GM21786 (cell line): ENCODE data around the gene CDH6.

Experiments
- ATAC-seq: cut with Tn5 transposase; IDR thresholded peaks from one replicate; pipeline ENCODE4 v1.9.1; 2021; ENCODE audit not compliant: unreplicated experiment

The CDH6 gene

DNA sequence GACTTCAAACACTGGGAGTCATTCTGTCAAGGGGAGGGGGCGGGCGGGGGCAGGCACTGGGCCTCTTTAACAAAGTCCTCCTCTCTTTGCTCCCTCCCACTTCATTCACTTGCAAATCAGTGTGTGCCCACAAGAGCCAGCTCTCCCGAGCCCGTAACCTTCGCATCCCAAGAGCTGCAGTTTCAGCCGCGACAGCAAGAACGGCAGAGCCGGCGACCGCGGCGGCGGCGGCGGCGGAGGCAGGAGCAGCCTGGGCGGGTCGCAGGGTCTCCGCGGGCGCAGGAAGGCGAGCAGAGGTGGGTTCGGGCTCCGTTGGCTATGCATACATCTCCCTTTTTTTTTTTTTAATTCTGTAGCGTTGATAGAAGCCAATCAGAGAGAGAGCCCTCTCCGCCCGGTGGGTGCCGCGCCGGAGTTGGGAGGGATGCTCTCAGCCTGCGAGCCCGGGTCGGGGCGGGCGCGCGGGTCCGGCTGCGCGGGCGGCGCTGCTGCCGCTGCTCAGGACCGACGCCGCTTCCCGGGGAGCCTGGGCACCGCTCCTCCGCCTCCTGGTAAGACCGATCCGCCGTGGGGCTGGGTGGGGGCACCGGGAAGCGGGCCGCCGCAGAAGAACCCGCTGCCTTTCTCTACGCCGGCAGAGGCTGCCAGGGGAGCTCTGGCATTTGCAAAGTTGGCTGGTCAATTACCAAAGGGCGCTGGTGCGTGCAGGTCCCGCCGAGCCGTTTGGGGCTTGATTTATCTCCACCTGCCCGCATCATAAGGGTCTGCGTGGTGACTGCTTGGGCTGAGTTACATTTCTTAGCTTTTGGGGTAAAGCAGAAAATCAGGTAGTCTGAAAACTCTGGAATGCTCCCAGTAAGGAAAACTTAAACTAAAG is at the start of gene CDH6:
TSS of gene CDH6 (plus strand) at position 96 of the 877 bp plus-strand sequence. CDS start 73,788 bp downstream, outside the sequence.
- ATAC-seq = no peak

DNA sequence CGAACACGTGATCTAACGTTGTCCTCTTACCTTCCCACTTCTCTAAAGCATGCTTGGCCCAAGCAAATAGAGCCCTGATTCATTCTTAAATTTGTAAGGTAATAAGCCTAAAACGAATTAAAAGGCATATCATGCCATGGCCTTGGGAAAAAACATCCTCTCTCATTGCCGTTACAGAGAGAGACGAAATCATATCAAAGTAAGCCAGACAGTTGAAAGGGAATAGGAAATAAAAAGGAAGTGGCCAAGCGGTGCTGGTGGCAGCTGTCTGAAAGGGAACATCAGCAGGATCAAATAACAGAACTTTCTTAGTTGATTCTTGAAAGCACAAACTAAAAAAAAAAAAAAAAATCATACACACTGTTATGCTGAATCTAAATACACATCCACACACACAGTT is 49.1 kb upstream of the CDH6 start:
- no peak for ATAC-seq

GRCh38 chr5:31148959-31149475 is 44.5 kb upstream of the CDH6 start:
- no peak for ATAC-seq

DNA sequence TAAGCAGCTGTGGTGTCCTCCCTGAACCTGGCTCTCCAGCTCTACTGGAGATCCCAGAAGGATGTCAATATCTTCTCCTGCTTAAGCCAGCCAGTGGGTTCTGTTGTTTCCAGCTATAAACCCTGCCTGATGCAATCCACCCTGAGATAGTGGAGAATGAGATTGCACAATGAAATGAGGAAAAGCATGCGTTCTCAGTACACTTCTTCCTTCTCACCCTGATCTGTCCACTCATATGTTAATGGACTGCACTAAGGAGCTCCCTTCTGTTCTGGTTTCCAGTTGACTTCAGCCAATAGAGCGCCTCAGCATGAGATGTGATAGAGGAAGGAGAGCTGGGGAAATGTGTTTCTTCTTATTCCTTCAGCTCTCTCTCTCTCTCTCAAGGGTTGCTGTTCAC is 40.0 kb upstream of the CDH6 start:
- no peak for ATAC-seq

DNA sequence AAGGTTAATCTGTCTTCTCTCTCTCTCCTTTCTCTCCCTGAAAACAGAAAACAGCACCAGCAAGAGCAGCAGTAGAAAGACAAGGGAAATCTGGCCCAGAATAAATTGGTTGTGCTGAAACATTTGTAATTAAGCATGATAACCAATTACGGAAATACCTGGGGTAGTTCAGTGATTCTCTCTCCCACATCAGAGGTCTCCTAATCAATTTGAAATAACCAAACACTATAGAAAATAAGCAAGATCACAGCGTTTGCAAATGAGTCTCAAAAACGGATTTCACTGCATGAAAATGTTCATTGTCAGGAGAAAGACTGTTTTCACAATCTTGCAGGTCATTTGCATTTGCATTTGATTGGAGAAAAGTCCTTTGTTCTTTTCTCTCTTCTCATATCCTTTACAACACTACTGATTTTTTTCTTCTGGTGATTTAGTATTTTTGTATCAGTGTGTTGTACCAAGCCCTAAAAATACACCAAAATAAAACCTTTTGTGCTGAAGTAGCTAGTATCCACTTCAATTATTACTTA is 36.8 kb upstream of the CDH6 start:
- no peak for ATAC-seq

- no peak for ATAC-seq
Measured at GRCh38 chr5:31157720-31158119, 35.8 kb upstream of the CDH6 start.

- ATAC-seq = no peak
Measured at GRCh38 chr5:31158686-31159085, 34.8 kb upstream of the CDH6 start.

DNA sequence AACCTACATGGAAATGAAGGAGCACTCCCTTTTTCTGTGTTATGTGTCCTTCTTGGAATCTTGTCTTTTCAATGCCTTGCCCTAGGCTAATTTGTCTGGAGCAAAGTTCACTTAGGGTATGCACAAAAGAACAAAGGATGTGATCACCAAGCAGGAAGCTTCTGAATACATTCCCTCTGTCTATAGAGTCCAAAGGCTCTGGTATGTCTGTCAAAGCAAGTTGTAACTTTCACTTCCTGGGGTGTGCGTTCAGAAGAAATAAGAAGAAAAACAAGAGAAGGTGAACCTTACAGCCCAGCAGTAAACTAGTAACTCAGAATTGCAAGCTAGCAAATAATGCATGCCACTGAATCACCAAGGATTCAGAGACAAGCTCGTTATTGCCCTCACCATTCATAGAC is 31.7 kb upstream of the CDH6 start:
- ATAC-seq = no peak

- no peak for ATAC-seq
Measured at GRCh38 chr5:31165729-31166128, 27.8 kb upstream of the CDH6 start.

DNA sequence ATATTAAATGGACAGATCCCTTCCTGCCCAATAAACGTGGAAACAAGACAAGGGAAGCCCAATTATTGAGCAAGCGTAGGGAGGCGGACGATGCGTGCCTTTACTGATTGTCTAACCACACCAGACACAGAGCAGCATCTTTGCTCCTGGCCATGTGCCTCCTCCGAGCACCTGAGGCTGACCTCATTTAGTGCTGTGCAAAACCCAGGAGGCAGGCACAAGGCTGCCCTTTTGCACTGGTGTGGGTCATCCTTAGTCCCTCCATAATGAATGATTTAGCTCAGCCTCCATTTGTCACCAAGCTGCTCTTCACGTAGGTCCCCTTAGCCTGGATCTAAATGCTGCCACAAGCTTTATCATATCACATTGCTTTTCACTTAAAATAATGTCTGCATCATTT is 24.1 kb upstream of the CDH6 start:
- ATAC-seq = no peak

DNA sequence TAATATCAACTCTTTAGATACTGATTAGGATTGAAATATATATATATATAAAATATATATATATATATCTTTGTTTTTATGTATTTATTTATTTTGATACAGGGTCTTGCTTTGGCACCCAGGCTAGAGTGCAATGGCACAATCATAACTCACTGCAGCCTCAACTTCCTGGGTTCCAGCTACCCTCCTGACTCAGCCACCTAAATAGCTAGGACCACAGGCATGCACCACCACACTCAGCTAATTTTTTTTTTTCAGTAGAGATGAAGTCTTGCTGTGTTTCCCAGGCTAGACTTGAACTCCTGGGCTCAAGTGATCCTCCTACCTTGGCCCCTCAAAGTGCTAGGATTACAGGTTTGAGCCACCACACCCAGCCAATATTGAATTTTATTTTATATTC is 20.6 kb upstream of the CDH6 start:
- no peak for ATAC-seq

DNA sequence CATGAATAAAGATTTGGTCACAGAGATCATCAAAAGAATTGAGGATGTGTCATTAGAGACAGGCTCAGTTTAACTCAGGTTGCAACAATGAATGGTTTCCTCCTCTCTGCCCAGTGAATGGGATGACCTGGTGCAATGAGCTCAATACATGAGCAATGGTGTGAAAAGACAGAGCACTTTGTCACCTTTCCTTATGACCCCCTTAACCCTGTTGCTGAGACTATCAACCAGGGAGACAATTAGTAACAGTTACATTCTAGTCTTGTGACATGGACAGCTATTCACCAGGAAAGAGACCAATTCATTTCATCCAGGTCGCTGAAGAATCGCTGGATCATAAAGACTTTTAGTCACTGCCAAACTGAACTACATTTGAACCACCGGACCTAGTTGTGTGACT is 19.9 kb upstream of the CDH6 start:
- no peak for ATAC-seq

- no peak for ATAC-seq
Measured at GRCh38 chr5:31181376-31181987, 12.0 kb upstream of the CDH6 start.

GRCh38 chr5:31182136-31182535 is 11.3 kb upstream of the CDH6 start:
- ATAC-seq = no peak

DNA sequence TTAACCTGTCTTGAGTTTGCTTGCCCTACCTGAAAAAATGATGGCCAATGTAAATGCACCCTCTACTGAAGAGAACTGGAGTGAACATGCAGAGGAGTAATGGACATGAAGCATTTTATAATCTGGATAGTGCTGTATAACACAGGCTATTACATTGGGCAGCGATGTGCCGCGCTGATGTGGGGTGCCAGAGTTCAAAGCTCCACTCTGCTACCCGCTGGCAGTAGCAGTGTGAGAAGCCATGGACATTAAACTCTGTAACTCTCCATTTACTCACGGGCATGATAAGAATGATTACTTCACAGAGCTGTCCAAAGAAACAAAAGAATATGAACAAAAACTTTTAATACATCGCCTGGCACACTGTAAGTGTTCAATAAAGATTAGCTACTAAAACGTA is 7.5 kb upstream of the CDH6 start:
- ATAC-seq = no peak

GRCh38 chr5:31186672-31187267 is 6.7 kb upstream of the CDH6 start:
- ATAC-seq = no peak

DNA sequence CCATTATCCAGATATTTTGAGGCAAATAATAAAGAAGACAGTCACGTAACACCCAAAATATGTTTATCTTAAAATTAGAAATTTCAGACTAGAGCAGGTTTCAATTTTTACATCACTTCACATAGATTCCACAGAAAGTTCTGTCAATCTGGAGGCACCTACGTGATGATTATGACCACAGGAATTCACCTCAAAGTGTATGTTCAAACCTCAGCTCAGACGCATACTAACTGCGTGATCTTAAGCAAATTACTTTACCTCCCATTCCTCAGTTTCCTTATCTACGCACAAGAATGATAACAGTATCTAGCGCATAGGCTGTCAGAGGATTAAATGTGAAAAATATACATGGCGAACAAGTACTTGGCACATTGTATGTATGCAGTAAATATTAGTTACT is 5.9 kb upstream of the CDH6 start:
- ATAC-seq = no peak

DNA sequence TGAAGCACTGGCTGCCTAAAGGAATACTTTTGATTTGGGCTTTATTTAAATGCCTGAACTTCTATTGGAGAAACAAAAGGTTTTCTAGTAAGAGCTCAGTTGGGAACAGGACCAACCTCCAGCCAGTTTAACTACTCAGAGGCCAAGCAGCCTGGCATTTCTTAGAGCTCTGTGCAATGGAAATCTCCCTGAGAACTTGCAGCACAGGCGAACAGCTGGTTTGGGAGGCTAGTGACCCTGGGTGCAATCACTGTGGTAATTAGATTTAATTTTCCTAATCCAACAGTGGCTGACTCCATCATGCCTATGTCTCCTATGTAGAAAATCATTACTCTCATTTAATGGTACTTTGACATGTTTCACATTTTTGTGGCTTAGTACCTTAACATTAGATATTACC is 1.0 kb upstream of the CDH6 start:
- ATAC-seq = no peak

GRCh38 chr5:31193116-31193515 is 370 bp upstream of the CDH6 start:
- ATAC-seq = no peak

DNA sequence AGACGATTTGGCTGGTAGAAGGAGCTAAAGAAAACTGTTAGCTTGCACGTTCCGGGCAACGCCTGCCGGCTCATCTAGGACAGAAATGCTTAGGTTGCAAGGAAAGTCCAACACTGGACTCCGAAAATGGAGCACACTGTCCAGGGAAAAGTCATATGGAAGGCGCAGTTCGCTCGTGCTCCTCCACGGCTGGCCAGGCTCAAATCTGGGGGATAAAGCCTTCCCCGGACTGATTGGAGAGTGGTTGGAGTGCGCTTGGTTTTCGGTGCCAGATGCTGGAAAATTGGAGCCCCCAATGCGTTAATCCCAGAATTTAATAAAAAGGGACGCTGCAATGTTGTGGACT is 955 bp downstream of the CDH6 start:
- no peak for ATAC-seq

GRCh38 chr5:31194892-31195555 is 1.5 kb downstream of the CDH6 start:
- ATAC-seq = no peak
